ENCODE measurements around the gene RXRA. TPM values are rescaled to one million over a fixed set of nuclear protein-coding genes. Genes with fewer than 3 reads are reported as not detected.
A peak's percentile ranks its signal among the peaks of the same experiment; 100 is the strongest.

RXRA gene
- total RNA-seq, 6 experiments from 2014 or later, result 105 to 165 (median 131) TPM

GRCh38 chr9:134318941-134319305 is 7.3 kb upstream of the RXRA start:
- H3K36me3 ChIP-seq, result no peaks in the 10 kb centered on the region
- ATAC-seq (peak in 2 of 4 donors; percentile 8 to 11), DNase-seq (peak; percentile 48 to 81 (median 68))
- intact Hi-C loops (cut with DNase I), result no loop called here
- H3K4me1 ChIP-seq, result peaks cover 0 to 58% (median 24%) of the 10 kb centered on the region in 4 donors
- no CpG with 5 or more reads among the region's 5 CpGs for WGBS (ENCODE audit: insufficient coverage, low coverage, low lambda C conversion rate, missing lambda C conversion rate)
- no peak overlapping the region for H3K4me3 ChIP-seq
- TF ChIP-seq, protein P1, sequence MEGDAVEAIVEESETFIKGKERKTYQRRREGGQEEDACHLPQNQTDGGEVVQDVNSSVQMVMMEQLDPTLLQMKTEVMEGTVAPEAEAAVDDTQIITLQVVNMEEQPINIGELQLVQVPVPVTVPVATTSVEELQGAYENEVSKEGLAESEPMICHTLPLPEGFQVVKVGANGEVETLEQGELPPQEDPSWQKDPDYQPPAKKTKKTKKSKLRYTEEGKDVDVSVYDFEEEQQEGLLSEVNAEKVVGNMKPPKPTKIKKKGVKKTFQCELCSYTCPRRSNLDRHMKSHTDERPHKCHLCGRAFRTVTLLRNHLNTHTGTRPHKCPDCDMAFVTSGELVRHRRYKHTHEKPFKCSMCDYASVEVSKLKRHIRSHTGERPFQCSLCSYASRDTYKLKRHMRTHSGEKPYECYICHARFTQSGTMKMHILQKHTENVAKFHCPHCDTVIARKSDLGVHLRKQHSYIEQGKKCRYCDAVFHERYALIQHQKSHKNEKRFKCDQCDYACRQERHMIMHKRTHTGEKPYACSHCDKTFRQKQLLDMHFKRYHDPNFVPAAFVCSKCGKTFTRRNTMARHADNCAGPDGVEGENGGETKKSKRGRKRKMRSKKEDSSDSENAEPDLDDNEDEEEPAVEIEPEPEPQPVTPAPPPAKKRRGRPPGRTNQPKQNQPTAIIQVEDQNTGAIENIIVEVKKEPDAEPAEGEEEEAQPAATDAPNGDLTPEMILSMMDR (IDR thresholded peaks at IDR 0.05), result no peak
- TF ChIP-seq POLR2A (IDR thresholded peaks at IDR 0.05), result no peak
- H3K27ac ChIP-seq, result peak overlapping the region in 1 of 3 donors; percentile 40
- no peaks in the 10 kb centered on the region for H3K27me3 ChIP-seq
- no peaks in the 10 kb centered on the region for H3K9me3 ChIP-seq

GRCh38 chr9:134319306-134320125 is 6.7 kb upstream of the RXRA start:
- DNase-seq (peak in 2 of 3 donors; percentile 49 to 55), ATAC-seq (no peak)
- Histone ChIP-seq H3K4me3 (no peak overlapping the region), H3K27ac (peak overlapping the region in 1 of 3 donors; percentile 40), H3K27me3 (no peaks in the 10 kb centered on the region), H3K36me3 (no peaks in the 10 kb centered on the region), H3K9me3 (no peaks in the 10 kb centered on the region), H3K4me1 (peaks cover 0 to 63% (median 26%) of the 10 kb centered on the region in 4 donors)
- TF ChIP-seq POLR2A (IDR thresholded peaks at IDR 0.05), result no peak
- TF ChIP-seq, protein P1 (IDR thresholded peaks at IDR 0.05), result no peak
- WGBS (ENCODE audit: insufficient coverage, low coverage, low lambda C conversion rate, missing lambda C conversion rate), result no CpG with 5 or more reads among the region's 24 CpGs
- intact Hi-C loops (cut with DNase I), result loop anchor here (5.0 to 10.0 kb wide), 3 partner anchors 52 to 145 kb away; no protein-coding TSS in a partner anchor

GRCh38 chr9:134320126-134320867 is 6.0 kb upstream of the RXRA start:
- Histone ChIP-seq H3K27ac (peak overlapping the region in 2 of 3 donors; percentile 99), H3K9me3 (no peaks in the 10 kb centered on the region), H3K4me3 (no peak overlapping the region), H3K36me3 (no peaks in the 10 kb centered on the region), H3K27me3 (no peaks in the 10 kb centered on the region), H3K4me1 (peaks cover 0 to 69% (median 26%) of the 10 kb centered on the region in 4 donors)
- 33% methylated on average over 16 of the region's 22 CpGs for WGBS (ENCODE audit: insufficient coverage, low coverage, low lambda C conversion rate, missing lambda C conversion rate)
- peak; percentile 46 to 76 (median 75) for DNase-seq
- peak in 3 of 4 donors; percentile 13 to 24 (median 16) for ATAC-seq
- intact Hi-C loops (cut with DNase I), result loop anchor here (5.0 to 10.0 kb wide), 3 partner anchors 53 to 145 kb away; no protein-coding TSS in a partner anchor
- TF ChIP-seq POLR2A (IDR thresholded peaks at IDR 0.05), result no peak
- TF ChIP-seq, protein P1 (IDR thresholded peaks at IDR 0.05), result no peak

DNA sequence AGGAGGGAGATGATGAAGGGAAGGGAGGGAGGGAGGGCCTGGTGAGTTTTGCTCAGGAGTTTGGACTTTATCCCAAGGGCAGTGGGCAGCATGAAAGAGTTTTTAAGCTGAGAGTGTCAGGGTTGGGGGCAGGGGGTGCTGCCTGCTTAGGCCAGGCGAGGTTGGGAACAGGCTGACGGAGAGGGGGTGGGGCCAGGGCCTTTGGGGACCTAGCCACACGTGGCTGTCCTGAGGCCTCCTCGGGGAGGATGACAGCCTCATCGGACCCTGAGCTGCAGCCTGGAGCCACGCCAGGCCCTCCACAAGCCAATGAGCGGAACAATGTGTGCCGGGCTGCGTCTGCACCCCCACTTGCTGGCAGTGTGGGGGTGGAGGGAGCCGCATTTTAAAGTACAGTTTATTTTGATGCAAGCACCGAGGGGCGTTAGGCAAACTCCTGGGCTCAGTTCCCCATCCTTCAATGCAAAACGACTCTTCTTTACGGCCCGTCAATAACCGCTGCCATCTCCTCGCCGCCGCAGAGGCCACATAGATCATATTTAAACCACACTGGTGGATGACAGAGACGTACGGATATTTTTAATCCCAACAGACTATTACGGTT is 5.3 kb upstream of the RXRA start:
- Histone ChIP-seq H3K27ac (peak overlapping the region; percentile 99), H3K36me3 (no peaks in the 10 kb centered on the region), H3K4me3 (peak overlapping the region in 1 of 3 donors; percentile 16), H3K9me3 (no peaks in the 10 kb centered on the region), H3K4me1 (peaks cover 0 to 65% (median 26%) of the 10 kb centered on the region in 4 donors), H3K27me3 (no peaks in the 10 kb centered on the region)
- WGBS (ENCODE audit: insufficient coverage, low coverage, low lambda C conversion rate, missing lambda C conversion rate), result 37% methylated on average over 15 of the region's 22 CpGs
- peak; percentile 11 for TF ChIP-seq POLR2A (IDR thresholded peaks at IDR 0.05)
- TF ChIP-seq, protein P1 (IDR thresholded peaks at IDR 0.05), result no peak
- ATAC-seq, result peak in 3 of 4 donors; percentile 14 to 69 (median 63)
- peak; percentile 48 to 95 (median 88) for DNase-seq
- intact Hi-C loops (cut with DNase I), result loop anchor here (5.0 to 10.0 kb wide), 3 partner anchors 54 to 146 kb away; no protein-coding TSS in a partner anchor
